H1 (cell line): ENCODE measurements around the gene PDE3A. TPM values are rescaled to one million over a fixed set of nuclear protein-coding genes. Genes with fewer than 3 reads are reported as not detected.

Experiments
- BACH1 ChIP-seq: IDR thresholded peaks from 2 replicates; pipeline ENCODE4 v1.6.1; 2012; ENCODE audit warnings: low read length, improper control_type of control experiment
- BCL11A ChIP-seq, 2 experiments: IDR thresholded peaks; one replicate each; pipeline ENCODE4 v1.6.1; 2011; ENCODE audit warnings: low read depth in 2 of 2, low read length in 2 of 2, mild to moderate bottlenecking in 2 of 2
- CBX5 ChIP-seq: fragments of 300-800, 300-1000 bp; sonication (generic); IDR thresholded peaks from 2 replicates; pipeline ENCODE4 v1.7.1; 2016; ENCODE audit warnings: antibody characterized with exemption, low read length, low read depth
- CEBPB ChIP-seq: IDR thresholded peaks from 2 replicates; pipeline ENCODE4 v1.6.1; 2012; ENCODE audit warnings: low read depth, low read length
- CTBP2 ChIP-seq: IDR thresholded peaks from 2 replicates; pipeline ENCODE4 v1.7.0; 2011; ENCODE audit warnings: borderline replicate concordance, mild to moderate bottlenecking, moderate library complexity, mixed read lengths, low read length; ENCODE audit not compliant: insufficient read depth, insufficient read length
- EGR1 ChIP-seq: IDR thresholded peaks from 2 replicates; pipeline ENCODE4 v1.6.1; 2011; ENCODE audit warnings: low read depth, low read length, borderline replicate concordance
- KDM5A ChIP-seq: fragments of 200-600 bp; IDR thresholded peaks from 2 replicates; pipeline ENCODE4 v1.7.1; 2012; ENCODE audit warnings: mild to moderate bottlenecking, low read length, inconsistent platforms, mixed read lengths
- POU5F1 ChIP-seq: IDR thresholded peaks from 2 replicates; pipeline ENCODE4 v1.6.1; 2011; ENCODE audit warnings: low read depth, mild to moderate bottlenecking, low read length, moderate library complexity
- SAP30 ChIP-seq: fragments of 300-600 bp; sonication (generic); IDR thresholded peaks from 2 replicates; pipeline ENCODE4 v1.7.1; 2012; ENCODE audit warnings: low read length, moderate library complexity, mild to moderate bottlenecking, inconsistent platforms; ENCODE audit not compliant: insufficient read depth, insufficient replicate concordance
- SIN3A ChIP-seq, 2 experiments: IDR thresholded peaks in 1 of 2; conservative IDR thresholded peaks in 1 of 2; 2 replicates each; pipeline ENCODE4 v1.6.1; 2011 to 2012; ENCODE audit warnings: low read length in 2 of 2, improper control_type of control experiment in 1 of 2, low read depth in 1 of 2, mild to moderate bottlenecking in 1 of 2
- SP4 ChIP-seq: IDR thresholded peaks from 2 replicates; pipeline ENCODE4 v1.6.1; 2012; ENCODE audit warnings: low read length, inconsistent platforms
- TAF7 ChIP-seq: optimal IDR thresholded peaks from 2 replicates; pipeline ENCODE3; 2011; ENCODE audit warnings: low read depth, mild to moderate bottlenecking, inconsistent platforms, low read length, moderate library complexity, borderline replicate concordance
- TCF12 ChIP-seq: IDR thresholded peaks from 2 replicates; pipeline ENCODE4 v1.6.1; 2011; ENCODE audit warnings: low read depth, mild to moderate bottlenecking, low read length
- polyA plus RNA-seq, 7 experiments: library from polyadenylated mRNA; depleted of rRNA in 3 of 7; stranded (reverse) in 5 of 7; unstranded in 2 of 7; fragments of >200 nt in 5 of 7; fragments of 200-250 nt in 2 of 7; gene quantifications; 1 replicate in 5 of 7; 2 replicates in 1 of 7; 4 replicates in 1 of 7; pipeline versions ENCODE4 v1.2.1 to v1.2.3, GENCODE V29; 2011 to 2013; ENCODE audit warnings: missing spikeins in 2 of 7, mixed read lengths in 2 of 7
- total RNA-seq: library from RNA; stranded (reverse); fragmentation: NEBNext Ultra II Directional; extraction: Animal tissue kit (Norgen Biotek cat#: 25700); gene quantifications from 2 replicates; pipeline ENCODE4 v1.2.1, GENCODE V29; 2021
- TF ChIP-seq, protein P1 (sequence below): IDR thresholded peaks from 2 replicates; pipeline ENCODE4 v1.6.1; 2012; ENCODE audit warnings: low read length, inconsistent platforms

The PDE3A gene
- total and polyA plus RNA-seq, 2 of the 8 experiments (the other 6 are each of a cell fraction or from before 2014, with no cell fraction given), result 1.4 to 3.4 TPM

DNA sequence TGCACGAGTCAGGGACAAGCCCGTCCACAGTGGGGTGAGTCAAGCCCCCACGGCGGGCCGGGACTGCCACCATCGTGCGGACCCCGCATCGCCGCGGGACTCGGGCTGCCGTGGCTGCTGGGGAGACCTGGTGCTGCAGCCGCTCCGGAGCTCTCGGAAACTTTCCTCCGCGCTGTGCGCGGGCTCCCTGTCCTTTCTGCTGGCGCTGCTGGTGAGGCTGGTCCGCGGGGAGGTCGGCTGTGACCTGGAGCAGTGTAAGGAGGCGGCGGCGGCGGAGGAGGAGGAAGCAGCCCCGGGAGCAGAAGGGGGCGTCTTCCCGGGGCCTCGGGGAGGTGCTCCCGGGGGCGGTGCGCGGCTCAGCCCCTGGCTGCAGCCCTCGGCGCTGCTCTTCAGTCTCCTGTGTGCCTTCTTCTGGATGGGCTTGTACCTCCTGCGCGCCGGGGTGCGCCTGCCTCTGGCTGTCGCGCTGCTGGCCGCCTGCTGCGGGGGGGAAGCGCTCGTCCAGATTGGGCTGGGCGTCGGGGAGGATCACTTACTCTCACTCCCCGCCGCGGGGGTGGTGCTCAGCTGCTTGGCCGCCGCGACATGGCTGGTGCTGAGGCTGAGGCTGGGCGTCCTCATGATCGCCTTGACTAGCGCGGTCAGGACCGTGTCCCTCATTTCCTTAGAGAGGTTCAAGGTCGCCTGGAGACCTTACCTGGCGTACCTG is 1.1 kb downstream of the PDE3A start (continued):
- no peak for TF ChIP-seq BCL11A (IDR thresholded peaks at IDR 0.05; ENCODE audit: low read depth in 2 of 2, low read length in 2 of 2)
- TF ChIP-seq KDM5A, result no peak
- no peak for TF ChIP-seq BACH1
- TF ChIP-seq SP4, result no peak
- TF ChIP-seq CBX5, result no peak
- TF ChIP-seq TCF12, result no peak
- TF ChIP-seq SAP30, result no peak
- TF ChIP-seq POU5F1, result no peak
- peak; percentile 40; the same call in 1 of the 2 replicates for TF ChIP-seq EGR1
- TF ChIP-seq CTBP2, result peak; percentile 4
- TF ChIP-seq TAF7, result peak; percentile 33
- no peak for TF ChIP-seq SIN3A (conservative IDR thresholded peaks at IDR 0.05 in 1 of 2, IDR thresholded peaks at IDR 0.05 in 1 of 2; ENCODE audit: low read depth in 1 of 2, low read length in 2 of 2)
- TF ChIP-seq CEBPB, result no peak
- TF ChIP-seq, protein P1, sequence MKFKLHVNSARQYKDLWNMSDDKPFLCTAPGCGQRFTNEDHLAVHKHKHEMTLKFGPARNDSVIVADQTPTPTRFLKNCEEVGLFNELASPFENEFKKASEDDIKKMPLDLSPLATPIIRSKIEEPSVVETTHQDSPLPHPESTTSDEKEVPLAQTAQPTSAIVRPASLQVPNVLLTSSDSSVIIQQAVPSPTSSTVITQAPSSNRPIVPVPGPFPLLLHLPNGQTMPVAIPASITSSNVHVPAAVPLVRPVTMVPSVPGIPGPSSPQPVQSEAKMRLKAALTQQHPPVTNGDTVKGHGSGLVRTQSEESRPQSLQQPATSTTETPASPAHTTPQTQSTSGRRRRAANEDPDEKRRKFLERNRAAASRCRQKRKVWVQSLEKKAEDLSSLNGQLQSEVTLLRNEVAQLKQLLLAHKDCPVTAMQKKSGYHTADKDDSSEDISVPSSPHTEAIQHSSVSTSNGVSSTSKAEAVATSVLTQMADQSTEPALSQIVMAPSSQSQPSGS, result no peak
